C4-2B (cell line): Measurements from ENCODE around the gene PRPSAP1.

ENCODE experiments used
- CTCF ChIP-seq: fragments of 450-650 bp; conservative IDR thresholded peaks from 2 replicates; pipeline ENCODE4 v1.5.1; 2017; ENCODE audit warnings: mild to moderate bottlenecking
- ZFX ChIP-seq: fragments of 450-650 bp; IDR thresholded peaks from 2 replicates; pipeline ENCODE4 v1.6.1; 2017

GRCh38 chr17:76275382-76276068 is 78.2 kb downstream of the PRPSAP1 start:
- TF ChIP-seq CTCF (no peak), ZFX (no peak)
